Measurements from ENCODE around the gene SEL1L3. TPM values are rescaled to one million over a fixed set of nuclear protein-coding genes. Genes with fewer than 3 reads are reported as not detected.

SEL1L3 gene
- total and polyA plus RNA-seq, 2 donors (not counting 3 experiments of a cell fraction or from before 2014, with no cell fraction given) = 53.4 to 122 TPM

DNA sequence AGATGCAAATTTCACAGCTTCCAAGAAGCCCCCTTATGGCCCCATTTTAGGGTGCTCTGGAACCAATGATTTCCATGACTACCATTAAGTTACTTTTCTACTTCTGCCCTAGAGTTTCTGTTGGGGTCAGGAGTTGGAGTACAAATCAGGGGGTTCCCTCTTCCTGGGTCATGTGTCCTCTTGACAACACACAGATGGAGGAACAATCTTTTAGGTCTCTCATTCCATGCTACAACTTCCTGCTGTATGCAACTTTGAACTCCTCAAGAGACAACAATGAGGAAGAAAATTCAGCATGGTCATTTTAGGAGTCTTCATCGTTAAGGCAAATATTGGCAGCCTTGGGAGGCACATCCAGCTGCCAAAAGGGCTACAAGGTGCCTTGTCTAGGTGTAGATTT lies 79.7 kb downstream of the SEL1L3 start:
- no TSS peak for BruUV-seq (replicated peaks)
- ChIA-PET CTCF (interaction anchor here (0.6 to 1.5 kb wide), 3 partner anchors 23 to 344 kb away, joined by 3 to 5 read pairs (median 4); no protein-coding TSS in a partner anchor), POLR2A (no interaction called here)
- H3K4me1 ChIP-seq (ENCODE audit: control insufficient read depth, extremely low read depth, insufficient read depth, low read length) = no peaks in the 10 kb centered on the region
- no peak overlapping the region for H2AFZ ChIP-seq (ENCODE audit: low read depth, low read length)
- intact Hi-C loops (cut with micrococcal nuclease) (no loop called here), dilution Hi-C loops (cut with MboI; ENCODE audit: extremely low pct_ligation_motif_present, low sequenced_read_pairs) (no loop called here)
- H3K4me2 ChIP-seq (ENCODE audit: insufficient read depth, low read length) = no peak overlapping the region
- H3K4me3 ChIP-seq (replicated peaks in 1 of 3; ENCODE audit: insufficient read depth in 1 of 3, low read depth in 1 of 3, low read length in 3 of 3) = no peak overlapping the region
- no peaks in the 10 kb centered on the region for H3K9me1 ChIP-seq (replicated peaks; ENCODE audit: control insufficient read depth, extremely low read depth, insufficient read depth, low read length)
- TF ChIP-seq POLR2AphosphoS5 (IDR thresholded peaks at IDR 0.05; ENCODE audit: insufficient read depth, low read depth, low read length) = no peak
- TF ChIP-seq, protein P1, sequence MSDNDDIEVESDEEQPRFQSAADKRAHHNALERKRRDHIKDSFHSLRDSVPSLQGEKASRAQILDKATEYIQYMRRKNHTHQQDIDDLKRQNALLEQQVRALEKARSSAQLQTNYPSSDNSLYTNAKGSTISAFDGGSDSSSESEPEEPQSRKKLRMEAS (IDR thresholded peaks at IDR 0.05; ENCODE audit: insufficient read depth, insufficient read length) = no peak
- no peak for TF ChIP-seq POLR2A (IDR thresholded peaks at IDR 0.05; ENCODE audit: low read depth, low read length)
- no peak for TF ChIP-seq EZH2 (IDR thresholded peaks at IDR 0.05; ENCODE audit: borderline replicate concordance, low read depth, low read length, severe bottlenecking)
- TF ChIP-seq JUN (IDR thresholded peaks at IDR 0.05; ENCODE audit: borderline replicate concordance, insufficient read depth, insufficient read length, low read depth) = no peak
- no peak for TF ChIP-seq GATA2 (IDR thresholded peaks at IDR 0.05; ENCODE audit: insufficient read depth, insufficient read length, low read depth, low read length)
- TF ChIP-seq FOS (IDR thresholded peaks at IDR 0.05; ENCODE audit: borderline replicate concordance, insufficient read depth, low read length) = no peak
- TF ChIP-seq MYC (IDR thresholded peaks at IDR 0.05; ENCODE audit: low read depth, low read length) = no peak
- TF ChIP-seq, protein P2, sequence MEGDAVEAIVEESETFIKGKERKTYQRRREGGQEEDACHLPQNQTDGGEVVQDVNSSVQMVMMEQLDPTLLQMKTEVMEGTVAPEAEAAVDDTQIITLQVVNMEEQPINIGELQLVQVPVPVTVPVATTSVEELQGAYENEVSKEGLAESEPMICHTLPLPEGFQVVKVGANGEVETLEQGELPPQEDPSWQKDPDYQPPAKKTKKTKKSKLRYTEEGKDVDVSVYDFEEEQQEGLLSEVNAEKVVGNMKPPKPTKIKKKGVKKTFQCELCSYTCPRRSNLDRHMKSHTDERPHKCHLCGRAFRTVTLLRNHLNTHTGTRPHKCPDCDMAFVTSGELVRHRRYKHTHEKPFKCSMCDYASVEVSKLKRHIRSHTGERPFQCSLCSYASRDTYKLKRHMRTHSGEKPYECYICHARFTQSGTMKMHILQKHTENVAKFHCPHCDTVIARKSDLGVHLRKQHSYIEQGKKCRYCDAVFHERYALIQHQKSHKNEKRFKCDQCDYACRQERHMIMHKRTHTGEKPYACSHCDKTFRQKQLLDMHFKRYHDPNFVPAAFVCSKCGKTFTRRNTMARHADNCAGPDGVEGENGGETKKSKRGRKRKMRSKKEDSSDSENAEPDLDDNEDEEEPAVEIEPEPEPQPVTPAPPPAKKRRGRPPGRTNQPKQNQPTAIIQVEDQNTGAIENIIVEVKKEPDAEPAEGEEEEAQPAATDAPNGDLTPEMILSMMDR (IDR thresholded peaks at IDR 0.05; ENCODE audit: extremely low read depth in 1 of 2, insufficient read depth in 1 of 2, low read depth in 1 of 2, low read length in 2 of 2) = no peak
- no peak overlapping the region for H3K27ac ChIP-seq (ENCODE audit: insufficient read depth, low read depth, low read length)
- H4K20me1 ChIP-seq (replicated peaks; ENCODE audit: control insufficient read depth, extremely low read depth, insufficient read depth, low read length) = no peaks in the 10 kb centered on the region
- H3K9ac ChIP-seq (replicated peaks; ENCODE audit: extremely low read depth, insufficient read depth, low read length) = no peak overlapping the region
- peaks cover 11 to 23% of the 10 kb centered on the region in 2 experiments for H3K36me3 ChIP-seq (ENCODE audit: control insufficient read depth in 2 of 2, extremely low read depth in 1 of 2, insufficient read depth in 2 of 2, low read length in 2 of 2)
- no peak for FAIRE-seq
- no peak for DNase-seq (ENCODE audit: low read depth, low spot score)
- H3K9me3 ChIP-seq (replicated peaks; ENCODE audit: control insufficient read depth, insufficient read depth, low read length) = no peaks in the 10 kb centered on the region
- H3K79me2 ChIP-seq (ENCODE audit: control insufficient read depth, insufficient read depth, low read length) = no peaks in the 10 kb centered on the region
- no peaks in the 10 kb centered on the region for H3K27me3 ChIP-seq (ENCODE audit: control insufficient read depth in 2 of 2, insufficient read depth in 2 of 2, low read length in 2 of 2)

Data from endothelial cell of umbilical vein (primary cell).